ENCODE results near the gene CTTNBP2.

Gene CTTNBP2

DNA sequence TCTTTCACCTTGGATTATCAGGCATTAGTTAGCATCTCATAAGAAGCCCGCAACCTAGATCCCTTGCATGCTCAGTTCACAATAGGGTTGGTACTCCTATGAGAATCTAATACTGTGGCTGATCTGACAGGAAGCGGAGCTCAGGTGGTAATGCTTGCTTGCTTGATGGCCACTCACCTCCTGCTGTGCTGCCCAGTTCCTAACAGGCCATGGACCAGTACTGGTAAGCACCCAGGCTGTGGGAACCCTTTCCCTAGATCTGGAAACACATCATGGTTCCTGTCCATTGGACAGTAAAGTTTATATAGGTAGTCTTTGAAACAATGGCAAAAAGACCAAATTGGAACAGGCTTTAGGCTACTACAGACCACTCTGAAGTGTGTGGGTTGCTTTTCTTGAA, 9.4 kb upstream of the CTTNBP2 start:
- Histone ChIP-seq H3K9me3 (no peaks in the 10 kb centered on the region), H3K4me1 (no peaks in the 10 kb centered on the region), H3K4me3 (no peak overlapping the region), H3K36me3 (replicated peaks) (no peaks in the 10 kb centered on the region), H3K27me3 (ENCODE audit: low read depth) (no peaks in the 10 kb centered on the region)
- in situ Hi-C loops (cut with MboI; ENCODE audit: low sequenced_read_pairs), result no loop called here
- no peak for DNase-seq (ENCODE audit: low spot score in 2 of 2)

DNA sequence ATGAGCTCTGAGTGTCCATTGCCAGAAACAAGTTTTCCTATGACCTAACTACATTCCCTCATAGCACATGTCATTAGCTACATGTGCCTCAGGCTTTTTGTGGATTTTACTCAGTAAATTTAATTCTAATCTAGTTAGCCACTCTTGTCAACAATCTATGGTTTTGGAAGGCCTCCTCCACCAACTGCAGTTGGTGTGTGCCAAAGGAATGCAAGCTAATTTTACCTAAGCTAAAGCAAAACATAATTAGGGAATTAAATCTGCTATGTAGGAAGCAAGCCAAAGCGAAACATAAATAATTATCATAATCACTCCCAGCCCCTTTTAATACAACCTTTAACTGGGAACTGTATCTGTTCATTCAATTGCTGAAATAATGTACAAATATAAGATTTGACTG, 3.5 kb upstream of the CTTNBP2 start:
- in situ Hi-C loops (cut with MboI; ENCODE audit: low sequenced_read_pairs), result no loop called here
- Histone ChIP-seq H3K36me3 (replicated peaks) (no peaks in the 10 kb centered on the region), H3K27me3 (ENCODE audit: low read depth) (no peaks in the 10 kb centered on the region), H3K9me3 (no peaks in the 10 kb centered on the region), H3K4me3 (no peak overlapping the region), H3K4me1 (peaks cover 21% of the 10 kb centered on the region)
- no peak for DNase-seq (ENCODE audit: low spot score in 2 of 2)

DNA sequence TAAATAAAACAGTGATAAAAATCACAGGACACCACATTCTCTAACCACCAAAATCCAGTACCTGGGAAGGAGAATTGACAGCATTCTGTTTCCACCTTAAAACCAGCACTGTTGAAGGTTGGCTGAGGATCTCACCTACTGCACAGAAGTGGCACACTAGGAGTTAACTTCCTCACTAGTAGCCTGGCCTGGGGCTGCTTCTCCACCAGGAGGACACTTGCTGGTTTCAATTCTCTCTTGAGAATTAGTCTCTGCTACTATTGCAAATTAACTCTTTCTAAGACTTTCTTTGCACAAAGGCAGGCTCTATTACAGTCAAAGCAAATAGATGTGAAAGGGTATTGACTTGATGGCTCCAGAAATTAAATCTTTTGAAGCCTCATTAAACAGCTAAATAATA, 2.3 kb upstream of the CTTNBP2 start:
- DNase-seq (ENCODE audit: low spot score in 2 of 2), result peak; percentile 77 to 84

DNA sequence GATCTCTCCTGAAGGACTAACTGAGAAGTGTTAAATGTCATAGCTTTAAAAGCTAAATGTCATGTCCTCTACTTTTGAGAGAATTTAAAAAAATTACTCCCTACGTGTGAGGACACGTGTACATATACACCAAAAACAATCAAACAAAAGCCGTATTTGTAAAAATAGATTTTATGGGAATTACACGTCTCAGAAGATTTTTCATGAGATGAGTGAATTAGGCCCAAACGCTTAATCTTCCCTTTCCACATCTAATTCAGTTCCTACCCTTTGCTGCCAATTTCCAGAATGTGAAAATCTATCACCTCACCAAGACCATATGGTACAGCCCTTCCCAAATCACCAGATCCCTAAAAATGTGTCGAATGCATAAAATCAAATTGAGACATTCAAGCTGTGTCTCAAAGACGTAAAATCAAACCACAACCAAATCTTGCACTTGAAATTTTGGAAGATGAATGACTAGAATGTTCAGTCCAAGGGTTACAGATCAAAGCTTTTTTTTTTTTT, 1.0 kb upstream of the CTTNBP2 start:
- Histone ChIP-seq H3K4me3 (no peak overlapping the region), H3K9me3 (no peaks in the 10 kb centered on the region), H3K27me3 (ENCODE audit: low read depth) (no peaks in the 10 kb centered on the region), H3K36me3 (replicated peaks) (no peaks in the 10 kb centered on the region), H3K4me1 (peaks cover 33% of the 10 kb centered on the region)
- no peak for DNase-seq (ENCODE audit: low spot score in 2 of 2)
- in situ Hi-C loops (cut with MboI; ENCODE audit: low sequenced_read_pairs), result no loop called here

More for the DNA sequence above, 2.3 kb upstream of the CTTNBP2 start:
- H3K9me3 ChIP-seq, result no peaks in the 10 kb centered on the region
- no peaks in the 10 kb centered on the region for H3K27me3 ChIP-seq (ENCODE audit: low read depth)
- no peaks in the 10 kb centered on the region for H3K36me3 ChIP-seq (replicated peaks)
- in situ Hi-C loops (cut with MboI; ENCODE audit: low sequenced_read_pairs), result no loop called here
- no peak overlapping the region for H3K4me3 ChIP-seq
- H3K4me1 ChIP-seq, result peaks cover 29% of the 10 kb centered on the region

DNA sequence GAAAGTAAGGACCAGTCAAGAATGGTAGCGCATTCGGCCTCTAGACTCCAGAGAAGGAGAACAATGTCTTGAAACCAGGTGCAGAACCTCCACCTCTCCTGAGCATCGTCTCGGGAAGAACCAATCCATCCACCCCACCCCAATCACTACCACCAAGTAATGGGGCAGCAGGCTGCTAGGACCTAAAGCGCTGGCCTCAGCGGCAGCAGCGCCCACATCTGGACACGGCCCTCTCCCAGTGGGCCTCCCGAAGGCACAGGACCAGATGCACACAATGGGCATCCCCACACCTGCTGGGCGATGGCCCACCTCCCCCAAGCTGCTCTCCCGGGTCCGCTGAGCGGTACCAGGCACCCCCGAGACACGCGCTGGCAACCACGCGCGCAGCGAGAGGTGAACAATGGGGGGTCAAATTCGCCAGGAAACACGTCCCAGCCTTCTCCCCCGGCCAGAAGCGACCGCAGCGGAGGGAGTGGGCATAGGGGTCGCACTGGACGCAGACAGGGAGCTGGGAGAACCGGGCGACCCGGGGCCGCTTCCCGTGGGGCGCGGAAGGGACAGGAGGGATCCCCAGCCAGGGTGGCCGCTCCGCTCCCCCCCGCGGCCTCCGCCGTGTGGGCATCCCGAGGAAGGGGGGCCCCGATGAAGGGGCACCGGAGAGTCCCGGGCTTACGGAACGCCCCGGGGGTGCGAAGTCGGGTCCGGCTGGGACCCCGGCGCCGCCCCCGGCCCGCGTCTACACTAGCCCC, 506 bp downstream of the CTTNBP2 start:
- H3K36me3 ChIP-seq (replicated peaks), result no peaks in the 10 kb centered on the region
- peaks cover 33% of the 10 kb centered on the region for H3K4me1 ChIP-seq
- DNase-seq (ENCODE audit: low spot score in 2 of 2), result peak; percentile 45 to 53
- no peaks in the 10 kb centered on the region for H3K27me3 ChIP-seq (ENCODE audit: low read depth)
- H3K9me3 ChIP-seq, result no peaks in the 10 kb centered on the region
- in situ Hi-C loops (cut with MboI; ENCODE audit: low sequenced_read_pairs), result no loop called here
- H3K4me3 ChIP-seq, result peak overlapping the region; percentile 72

DNA sequence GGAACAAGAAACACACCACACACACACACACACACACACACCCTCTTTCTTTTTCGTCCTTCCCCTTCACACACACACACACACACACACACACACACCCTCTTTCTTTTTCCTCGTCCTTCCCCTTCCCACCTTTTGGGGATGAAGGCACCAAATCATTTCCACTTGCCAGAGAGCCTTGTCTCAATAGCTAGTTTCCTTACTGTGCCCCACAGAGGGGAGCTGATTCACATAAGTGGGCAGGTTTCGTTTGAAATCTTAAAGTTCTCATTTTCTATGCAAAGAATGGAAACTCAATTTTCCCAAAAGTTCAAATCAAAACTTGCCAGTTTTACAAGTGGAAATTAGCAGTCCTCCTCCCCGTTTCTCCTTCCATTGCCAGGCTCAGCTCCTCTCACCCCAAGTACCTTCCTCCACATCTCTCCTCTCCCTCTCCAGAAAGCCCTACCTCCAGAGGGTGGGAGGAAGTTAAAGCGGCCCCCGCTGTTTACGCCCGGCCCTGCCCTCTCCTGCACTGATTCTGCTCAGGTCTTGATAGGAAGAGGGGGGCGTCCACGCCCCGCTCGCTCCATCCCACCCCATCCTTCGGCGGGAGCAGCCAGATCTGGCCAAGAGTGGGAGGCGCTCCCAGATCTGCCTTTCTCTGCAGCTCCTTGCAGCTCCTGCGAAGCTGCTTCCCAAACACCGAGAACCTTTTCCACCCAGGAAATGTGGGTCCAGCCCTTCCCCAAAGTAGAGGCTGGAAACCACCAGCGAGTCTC, 1.3 kb downstream of the CTTNBP2 start:
- no peaks in the 10 kb centered on the region for H3K9me3 ChIP-seq
- in situ Hi-C loops (cut with MboI; ENCODE audit: low sequenced_read_pairs), result no loop called here
- H3K4me1 ChIP-seq, result peaks cover 33% of the 10 kb centered on the region
- DNase-seq (ENCODE audit: low spot score in 2 of 2), result peak; percentile 57 to 71
- H3K36me3 ChIP-seq (replicated peaks), result no peaks in the 10 kb centered on the region
- peak overlapping the region; percentile 72 for H3K4me3 ChIP-seq
- H3K27me3 ChIP-seq (ENCODE audit: low read depth), result no peaks in the 10 kb centered on the region

DNA sequence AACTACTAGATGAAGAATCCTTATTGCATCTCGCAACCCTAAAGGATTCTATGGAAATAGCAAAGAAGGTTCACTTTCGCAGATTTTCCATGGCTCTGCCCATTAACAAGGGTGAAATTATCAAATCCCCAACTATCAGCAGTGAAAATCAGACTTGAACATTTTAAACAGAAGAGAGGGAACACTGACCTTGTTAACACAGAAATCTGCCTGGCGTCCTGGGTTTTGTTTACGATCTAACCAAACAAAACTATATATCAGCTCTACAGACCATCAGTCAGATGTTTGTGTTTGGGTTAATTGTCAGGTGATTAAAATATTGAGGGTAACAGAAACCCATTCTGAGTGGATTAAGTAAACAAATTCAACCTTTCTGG, 1.9 kb downstream of the CTTNBP2 start:
- in situ Hi-C loops (cut with MboI; ENCODE audit: low sequenced_read_pairs), result no loop called here
- no peaks in the 10 kb centered on the region for H3K27me3 ChIP-seq (ENCODE audit: low read depth)
- DNase-seq (ENCODE audit: low spot score in 2 of 2), result no peak

DNA sequence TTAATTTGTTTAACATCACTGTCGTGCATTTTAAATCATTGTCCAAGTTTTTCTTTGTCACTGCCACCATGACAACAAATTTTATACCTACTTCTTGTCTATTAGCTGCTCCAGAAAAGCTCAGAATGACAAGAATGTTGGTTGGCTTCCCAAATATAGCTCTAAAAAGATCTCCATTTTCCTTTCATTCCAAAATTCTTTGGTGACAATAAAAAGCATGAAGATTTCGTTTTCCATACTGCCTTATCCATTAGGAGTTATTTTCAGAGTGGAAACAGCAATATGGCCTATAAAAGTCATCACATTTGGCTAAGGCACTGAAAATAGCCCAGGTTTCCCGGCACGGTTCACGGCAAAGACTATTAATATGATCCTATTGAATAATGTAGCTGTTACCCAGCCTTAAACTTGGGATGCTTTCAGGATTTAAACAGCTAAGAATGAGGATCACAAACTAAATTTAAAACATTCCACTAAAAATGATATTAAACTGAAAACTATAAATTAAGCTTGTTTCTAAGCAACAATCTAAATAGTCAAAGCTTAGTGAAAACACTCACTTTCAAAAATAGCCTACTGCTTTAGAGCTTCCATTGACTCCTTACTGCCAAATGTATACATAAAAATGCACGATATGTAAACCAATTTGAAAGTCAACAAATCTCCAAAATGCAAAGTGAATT, 2.7 kb downstream of the CTTNBP2 start:
- H3K36me3 ChIP-seq (replicated peaks), result no peaks in the 10 kb centered on the region
- H3K4me1 ChIP-seq, result peaks cover 27% of the 10 kb centered on the region
- no peak for DNase-seq (ENCODE audit: low spot score in 2 of 2)
- H3K4me3 ChIP-seq, result peak overlapping the region; percentile 72; the same call in 1 of the 2 replicates
- in situ Hi-C loops (cut with MboI; ENCODE audit: low sequenced_read_pairs), result no loop called here
- no peaks in the 10 kb centered on the region for H3K27me3 ChIP-seq (ENCODE audit: low read depth)
- H3K9me3 ChIP-seq, result no peaks in the 10 kb centered on the region

More for the DNA sequence above, 1.9 kb downstream of the CTTNBP2 start:
- no peaks in the 10 kb centered on the region for H3K36me3 ChIP-seq (replicated peaks)
- H3K9me3 ChIP-seq, result no peaks in the 10 kb centered on the region
- peaks cover 33% of the 10 kb centered on the region for H3K4me1 ChIP-seq
- H3K4me3 ChIP-seq, result peak overlapping the region; percentile 72

DNA sequence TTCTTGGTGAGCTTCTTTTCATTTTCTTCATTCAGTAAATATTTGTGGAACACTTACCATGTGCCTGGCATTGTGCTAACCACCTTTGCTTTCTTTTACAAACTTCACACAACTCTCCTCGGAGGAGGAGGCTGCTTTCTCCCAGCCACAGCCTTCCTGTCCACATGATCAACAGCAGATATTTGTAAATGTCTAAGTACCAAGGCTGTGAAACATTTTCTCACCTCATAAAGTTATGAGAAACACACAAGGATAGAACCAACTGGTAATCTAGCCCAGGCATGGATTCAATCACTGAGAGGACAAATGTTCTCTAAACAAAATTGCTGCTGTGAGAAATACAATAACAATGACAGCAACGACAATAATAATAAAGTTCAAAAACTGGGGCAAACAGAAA, 3.9 kb downstream of the CTTNBP2 start:
- in situ Hi-C loops (cut with MboI; ENCODE audit: low sequenced_read_pairs), result no loop called here
- no peak overlapping the region for H3K4me3 ChIP-seq
- H3K4me1 ChIP-seq, result peaks cover 20% of the 10 kb centered on the region
- no peaks in the 10 kb centered on the region for H3K27me3 ChIP-seq (ENCODE audit: low read depth)
- H3K36me3 ChIP-seq (replicated peaks), result no peaks in the 10 kb centered on the region
- no peaks in the 10 kb centered on the region for H3K9me3 ChIP-seq
- no peak for DNase-seq (ENCODE audit: low spot score in 2 of 2)

DNA sequence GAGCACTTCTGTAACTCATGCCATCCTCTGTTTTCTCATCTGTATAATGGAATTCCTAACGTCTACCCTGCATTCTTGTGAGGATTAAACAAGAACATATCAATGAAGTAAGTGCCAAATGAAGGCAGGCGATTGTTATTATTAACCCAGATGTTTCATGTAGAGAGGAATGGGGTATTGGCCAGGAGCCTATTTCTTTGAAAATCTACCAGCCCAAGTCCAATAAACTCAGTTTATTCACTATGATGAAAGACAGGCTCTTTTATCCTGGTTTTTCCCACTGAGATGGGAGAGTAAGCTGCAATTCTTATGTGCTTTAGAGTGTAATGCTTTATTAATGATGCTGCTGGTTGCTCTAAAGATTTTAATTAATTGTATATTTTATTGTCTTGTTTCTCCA, 9.6 kb downstream of the CTTNBP2 start:
- peak; percentile 15 to 54 for DNase-seq (ENCODE audit: low spot score in 2 of 2)
- Histone ChIP-seq H3K36me3 (replicated peaks) (no peaks in the 10 kb centered on the region; the same call in 1 of the 2 replicates), H3K9me3 (no peaks in the 10 kb centered on the region), H3K4me3 (no peak overlapping the region), H3K27me3 (ENCODE audit: low read depth) (no peaks in the 10 kb centered on the region), H3K4me1 (peaks cover 8% of the 10 kb centered on the region)
- in situ Hi-C loops (cut with MboI; ENCODE audit: low sequenced_read_pairs), result no loop called here

DNA sequence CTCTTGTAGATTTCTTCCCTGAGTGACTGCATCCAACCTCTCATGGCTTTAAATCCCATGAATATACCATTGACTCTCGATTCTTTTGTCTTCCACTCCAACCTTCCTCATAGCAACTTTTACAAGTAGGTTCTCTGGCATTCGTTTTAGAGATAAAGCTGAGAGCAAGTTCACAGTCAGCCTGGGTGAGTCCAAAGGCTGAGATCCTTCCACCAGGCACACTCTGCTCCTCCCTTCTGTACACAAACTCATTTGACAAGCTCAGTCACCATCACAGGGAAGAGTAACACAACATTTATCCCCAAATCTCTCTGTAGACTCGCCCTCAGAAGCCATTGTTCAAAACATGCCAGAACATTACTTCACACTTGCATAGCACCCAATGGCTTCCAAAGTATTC, 10.9 kb downstream of the CTTNBP2 start:
- in situ Hi-C loops (cut with MboI; ENCODE audit: low sequenced_read_pairs), result no loop called here
- DNase-seq (ENCODE audit: low spot score in 2 of 2), result no peak
- no peak overlapping the region for H3K4me3 ChIP-seq
- H3K27me3 ChIP-seq (ENCODE audit: low read depth), result no peaks in the 10 kb centered on the region
- H3K4me1 ChIP-seq, result peaks cover 8% of the 10 kb centered on the region
- no peaks in the 10 kb centered on the region; the same call in 1 of the 2 replicates for H3K36me3 ChIP-seq (replicated peaks)
- no peaks in the 10 kb centered on the region for H3K9me3 ChIP-seq

DNA sequence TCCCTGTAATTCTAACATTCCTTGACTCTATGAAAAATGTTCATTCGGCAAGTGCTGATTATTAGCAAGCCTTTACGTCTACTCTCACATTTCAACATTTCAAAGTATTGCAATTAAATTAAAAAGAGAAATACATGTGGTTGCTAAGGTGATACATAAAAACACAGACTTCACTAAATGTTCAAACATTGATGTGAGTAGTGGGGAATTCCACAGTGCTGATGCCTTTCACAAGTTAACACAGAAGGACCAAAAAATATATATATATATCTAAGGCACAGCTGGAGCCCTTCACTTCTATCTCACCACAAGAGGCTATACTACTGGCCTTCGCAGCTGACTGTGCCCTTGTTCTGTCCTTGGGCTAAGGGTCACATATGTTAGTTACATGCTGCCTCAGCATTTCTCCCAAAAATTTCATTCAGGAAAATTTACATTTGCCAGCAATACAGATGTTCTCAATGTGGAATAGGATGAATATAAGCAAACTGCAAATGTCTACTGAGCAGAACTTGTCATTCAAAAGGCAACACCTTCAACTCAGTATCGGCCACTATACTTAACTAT, 13.9 kb downstream of the CTTNBP2 start:
- Histone ChIP-seq H3K36me3 (replicated peaks) (no peaks in the 10 kb centered on the region; the same call in 1 of the 2 replicates), H3K9me3 (no peaks in the 10 kb centered on the region), H3K4me1 (peaks cover 13% of the 10 kb centered on the region), H3K4me3 (no peak overlapping the region), H3K27me3 (ENCODE audit: low read depth) (no peaks in the 10 kb centered on the region)
- no peak for DNase-seq (ENCODE audit: low spot score in 2 of 2)
- in situ Hi-C loops (cut with MboI; ENCODE audit: low sequenced_read_pairs), result no loop called here

DNA sequence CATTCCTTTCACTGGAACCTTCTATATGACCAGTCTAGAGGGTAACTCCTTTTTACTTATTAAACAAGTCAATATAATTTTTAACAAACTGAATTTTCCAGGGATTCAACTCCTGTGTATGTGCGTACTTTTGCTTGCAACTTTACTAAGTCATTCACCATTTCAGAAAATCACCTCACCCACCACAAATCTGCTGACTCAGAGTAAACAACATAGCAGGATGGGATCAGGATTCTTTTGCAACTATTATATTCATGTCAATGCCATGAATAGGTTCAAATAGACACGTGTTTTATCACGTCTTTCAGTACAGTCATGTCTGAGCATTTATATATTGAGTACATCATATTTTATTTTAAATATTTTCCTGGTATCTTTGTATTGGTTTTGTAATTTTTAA, 14.5 kb downstream of the CTTNBP2 start:
- H3K9me3 ChIP-seq, result no peaks in the 10 kb centered on the region
- no peak for DNase-seq (ENCODE audit: low spot score in 2 of 2)
- H3K4me1 ChIP-seq, result peaks cover 13% of the 10 kb centered on the region
- in situ Hi-C loops (cut with MboI; ENCODE audit: low sequenced_read_pairs), result no loop called here
- no peaks in the 10 kb centered on the region; the same call in 1 of the 2 replicates for H3K36me3 ChIP-seq (replicated peaks)
- no peak overlapping the region for H3K4me3 ChIP-seq
- H3K27me3 ChIP-seq (ENCODE audit: low read depth), result no peaks in the 10 kb centered on the region
